Central memory CD8-positive, alpha-beta T cell (primary cell): ENCODE data around the gene NPHS1.

ENCODE experiments used
- ATAC-seq: fragments of 150-1000 bp; cut with Tn5 transposase; replicated peaks from 2 replicates; pipeline ENCODE4 v1.10.0; 2022; ENCODE audit warnings: mild to moderate bottlenecking, moderate FRiP score, moderate number of reproducible peaks; ENCODE audit not compliant: poor library complexity, severe bottlenecking; ENCODE audit errors: extremely low read depth
- DNase-seq, 2 donors: peaks; one replicate each; pipeline ENCODE4 v3.0.0; 2021; ENCODE audit warnings: low spot score in 2 of 2
- H3K27ac Mint-ChIP-seq: one replicate; pipeline ENCODE4 v1.8.0; 2022; ENCODE audit warnings: low read depth, mild to moderate bottlenecking, moderate library complexity, mixed read lengths
- H3K27me3 Mint-ChIP-seq: one replicate; pipeline ENCODE4 v1.8.0; 2022; ENCODE audit warnings: mixed read lengths
- H3K36me3 Mint-ChIP-seq: one replicate; pipeline ENCODE4 v1.8.0; 2022; ENCODE audit warnings: mild to moderate bottlenecking, moderate library complexity, mixed read lengths; ENCODE audit not compliant: insufficient read depth
- H3K4me1 Mint-ChIP-seq: one replicate; pipeline ENCODE4 v1.8.0; 2022; ENCODE audit warnings: mixed read lengths
- H3K4me3 Mint-ChIP-seq: one replicate; pipeline ENCODE4 v1.8.0; 2022; ENCODE audit warnings: mild to moderate bottlenecking, moderate library complexity, mixed read lengths
- H3K9me3 Mint-ChIP-seq: one replicate; pipeline ENCODE4 v1.8.0; 2022; ENCODE audit warnings: mixed read lengths

The NPHS1 gene

DNA sequence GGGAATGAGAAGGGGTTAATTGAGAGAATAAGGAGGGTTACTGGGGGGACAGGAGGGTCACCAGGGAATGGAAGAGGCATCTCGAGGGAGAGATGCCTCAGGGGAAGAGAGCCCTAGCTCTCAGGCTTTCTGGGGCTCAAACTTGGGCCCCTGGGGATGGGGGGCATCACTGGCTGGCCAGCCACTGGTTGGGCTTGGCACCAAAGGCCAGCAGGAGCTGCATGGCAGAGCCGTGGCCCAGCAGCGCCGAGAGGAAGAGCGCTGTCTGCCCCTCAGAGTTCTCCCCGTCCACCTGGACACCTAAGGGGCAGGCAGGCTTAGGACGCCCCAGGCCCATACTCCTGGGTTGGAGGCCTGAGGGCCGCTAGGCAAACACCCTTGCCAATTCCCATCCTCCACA is 59.4 kb downstream of the NPHS1 start:
- no peak overlapping the region for H3K4me3 Mint-ChIP-seq
- ATAC-seq (no peak), DNase-seq (no peak)
- peaks cover 8% of the 10 kb centered on the region for H3K4me1 Mint-ChIP-seq
- H3K9me3 Mint-ChIP-seq, result no peaks in the 10 kb centered on the region
- H3K27ac Mint-ChIP-seq, result no peak overlapping the region
- peaks cover 43% of the 10 kb centered on the region for H3K27me3 Mint-ChIP-seq
- peaks cover 2% of the 10 kb centered on the region for H3K36me3 Mint-ChIP-seq

DNA sequence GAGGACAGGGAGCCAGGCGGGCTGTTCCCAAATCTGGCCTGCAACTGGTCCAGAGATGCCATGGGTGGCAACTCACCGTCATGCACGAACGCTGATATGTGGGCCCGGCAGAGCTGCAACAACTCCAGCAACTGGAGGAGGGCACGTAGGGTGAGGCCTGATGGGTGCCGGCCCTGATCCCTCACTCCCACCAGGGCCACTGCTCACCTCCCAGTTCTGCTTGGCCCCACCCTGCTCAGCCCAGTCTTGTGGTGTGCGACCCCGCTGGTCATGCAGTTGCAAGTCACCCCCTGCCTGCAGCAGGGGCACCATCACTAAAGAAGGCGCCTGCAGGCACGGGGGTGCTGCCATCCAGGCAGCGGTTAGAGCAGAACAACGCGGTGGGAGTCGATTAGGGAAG is 60.0 kb downstream of the NPHS1 start:
- Mint-ChIP-seq H3K4me3 (no peak overlapping the region), H3K36me3 (peaks cover 2% of the 10 kb centered on the region), H3K9me3 (no peaks in the 10 kb centered on the region), H3K4me1 (peaks cover 7% of the 10 kb centered on the region), H3K27ac (no peak overlapping the region), H3K27me3 (peaks cover 39% of the 10 kb centered on the region)
- DNase-seq (no peak), ATAC-seq (no peak)

DNA sequence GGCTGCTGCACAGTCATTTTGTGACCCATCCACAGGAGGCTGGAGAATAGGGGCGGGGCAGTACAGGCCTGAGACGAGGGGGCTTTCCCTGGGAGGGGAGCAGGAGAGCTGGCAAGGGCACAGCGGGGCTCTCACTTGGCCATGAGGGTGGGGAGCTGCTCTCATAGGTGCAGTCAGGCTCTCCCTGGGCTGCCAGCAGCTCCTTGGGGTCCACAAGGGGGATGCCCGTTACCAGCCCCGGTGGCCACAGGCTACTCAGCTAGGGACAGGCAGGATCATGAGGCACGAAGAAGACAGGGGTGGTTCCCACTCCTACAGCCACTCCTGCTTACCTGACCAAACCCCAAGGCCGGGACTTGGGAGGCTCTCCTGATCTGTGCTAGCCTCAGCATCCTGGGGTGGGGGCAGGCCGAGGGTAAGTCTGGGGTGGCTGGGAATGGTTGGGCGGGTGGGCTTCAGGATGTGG is 60.5 kb downstream of the NPHS1 start:
- no peak overlapping the region for H3K27ac Mint-ChIP-seq
- peaks cover 3% of the 10 kb centered on the region for H3K4me1 Mint-ChIP-seq
- no peak overlapping the region for H3K4me3 Mint-ChIP-seq
- peaks cover 34% of the 10 kb centered on the region for H3K27me3 Mint-ChIP-seq
- no peaks in the 10 kb centered on the region for H3K9me3 Mint-ChIP-seq
- H3K36me3 Mint-ChIP-seq, result peaks cover 2% of the 10 kb centered on the region
- no peak for DNase-seq
- no peak for ATAC-seq

DNA sequence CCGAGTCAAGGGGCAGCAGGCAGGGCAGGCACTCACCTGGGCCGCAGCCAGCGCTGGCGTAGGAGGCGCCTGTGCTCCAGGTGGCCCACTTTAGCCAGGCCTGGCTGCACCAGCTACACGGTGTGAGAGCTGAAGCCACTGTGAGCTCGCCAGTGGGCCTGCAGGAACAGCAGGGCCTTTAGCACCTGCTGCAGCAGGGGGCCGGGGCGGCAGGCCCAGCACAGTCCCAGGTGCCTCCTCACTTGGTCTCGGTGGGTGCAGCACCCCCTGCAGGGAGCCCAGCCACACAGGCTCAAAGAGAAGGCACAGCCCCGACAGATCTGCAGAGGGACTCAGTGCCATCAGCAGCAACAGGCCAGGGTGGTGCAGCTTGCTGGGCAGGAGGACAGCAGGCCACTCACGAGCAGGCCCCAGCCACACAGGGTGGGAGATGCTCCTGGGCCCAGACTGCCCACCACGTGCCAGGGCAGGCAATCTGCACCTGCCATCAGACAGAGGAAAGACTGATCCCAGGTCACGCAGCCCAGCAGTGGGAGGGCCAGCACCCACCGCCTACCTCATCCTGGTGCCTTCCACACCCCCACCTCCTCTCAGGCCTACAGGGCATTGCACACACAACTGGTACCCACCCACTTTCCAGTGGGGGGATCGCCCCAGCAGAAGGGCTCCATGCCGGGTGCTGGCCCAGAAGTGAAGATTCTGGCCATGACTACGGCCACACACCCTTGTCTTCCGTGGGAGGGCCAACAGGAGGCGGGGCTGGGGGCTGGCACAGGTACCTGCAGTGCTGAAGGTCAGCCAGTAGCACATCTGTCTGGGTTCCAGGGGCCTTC is 61.1 kb downstream of the NPHS1 start:
- peaks cover 2% of the 10 kb centered on the region for H3K36me3 Mint-ChIP-seq
- H3K27me3 Mint-ChIP-seq, result peaks cover 28% of the 10 kb centered on the region
- no peak overlapping the region for H3K4me3 Mint-ChIP-seq
- H3K4me1 Mint-ChIP-seq, result no peaks in the 10 kb centered on the region
- H3K9me3 Mint-ChIP-seq, result no peaks in the 10 kb centered on the region
- no peak for ATAC-seq
- H3K27ac Mint-ChIP-seq, result no peak overlapping the region
- no peak for DNase-seq

- no peak for ATAC-seq
- Mint-ChIP-seq H3K9me3 (no peaks in the 10 kb centered on the region), H3K27ac (no peak overlapping the region)
These were observed 62.0 kb downstream of the NPHS1 start for GRCh38 chr19:35789978-35790944.

DNA sequence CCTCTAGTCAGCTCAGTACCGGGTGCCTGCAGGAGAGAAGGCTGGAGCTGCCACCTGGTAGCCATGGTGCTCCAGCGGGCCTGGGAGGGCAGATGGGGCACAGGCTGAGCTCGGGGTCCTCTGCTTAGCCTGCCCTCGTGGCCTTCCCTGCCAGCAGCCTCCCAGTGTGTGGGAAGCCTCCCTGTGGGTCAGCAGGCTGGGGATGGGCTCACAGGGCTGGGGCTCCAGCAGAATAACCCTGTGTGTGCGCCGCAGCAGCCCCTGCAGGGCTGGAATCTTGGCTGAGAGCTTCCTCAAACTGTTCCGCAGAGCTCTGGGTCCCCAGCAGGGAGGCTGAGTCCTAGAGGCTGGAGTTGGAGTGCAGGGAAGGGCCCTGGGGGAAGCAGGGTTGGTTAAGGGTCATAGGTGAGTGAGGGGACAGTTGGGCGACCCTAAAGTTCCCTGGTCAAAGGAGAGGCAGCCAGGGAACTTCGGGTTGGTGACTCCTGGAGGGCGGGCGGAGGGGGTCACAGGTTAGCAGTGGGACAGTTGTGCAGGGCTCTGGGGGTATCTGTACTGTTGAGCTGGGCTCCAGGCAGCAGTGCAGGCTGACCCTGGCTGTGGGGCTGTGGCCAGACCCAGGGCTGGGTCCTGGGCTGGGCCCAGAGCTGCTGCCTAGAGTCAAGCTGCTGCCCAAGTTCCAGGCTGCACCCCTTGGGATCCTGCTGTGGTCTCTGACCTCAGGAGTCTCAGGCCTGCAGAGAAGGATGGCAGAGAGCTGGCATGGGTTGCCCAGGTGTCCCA is 62.9 kb downstream of the NPHS1 start:
- no peak overlapping the region for H3K27ac Mint-ChIP-seq
- ATAC-seq (no peak), DNase-seq (no peak)
- peaks cover 22% of the 10 kb centered on the region for H3K27me3 Mint-ChIP-seq
- H3K9me3 Mint-ChIP-seq, result no peaks in the 10 kb centered on the region
- no peaks in the 10 kb centered on the region for H3K4me1 Mint-ChIP-seq
- no peak overlapping the region for H3K4me3 Mint-ChIP-seq
- peaks cover 2% of the 10 kb centered on the region for H3K36me3 Mint-ChIP-seq

More at GRCh38 chr19:35789978-35790944, 62.0 kb downstream of the NPHS1 start:
- Mint-ChIP-seq H3K36me3 (peaks cover 2% of the 10 kb centered on the region), H3K4me1 (no peaks in the 10 kb centered on the region), H3K27me3 (peaks cover 22% of the 10 kb centered on the region), H3K4me3 (no peak overlapping the region)
- no peak for DNase-seq

- H3K9me3 Mint-ChIP-seq, result no peaks in the 10 kb centered on the region
- no peak overlapping the region for H3K27ac Mint-ChIP-seq
- no peak overlapping the region for H3K4me3 Mint-ChIP-seq
- H3K4me1 Mint-ChIP-seq, result peaks cover 4% of the 10 kb centered on the region
- H3K27me3 Mint-ChIP-seq, result peaks cover 12% of the 10 kb centered on the region
- no peak for ATAC-seq
- H3K36me3 Mint-ChIP-seq, result peaks cover 3% of the 10 kb centered on the region
- no peak for DNase-seq
These were observed 63.9 kb downstream of the NPHS1 start for GRCh38 chr19:35788205-35788960.

DNA sequence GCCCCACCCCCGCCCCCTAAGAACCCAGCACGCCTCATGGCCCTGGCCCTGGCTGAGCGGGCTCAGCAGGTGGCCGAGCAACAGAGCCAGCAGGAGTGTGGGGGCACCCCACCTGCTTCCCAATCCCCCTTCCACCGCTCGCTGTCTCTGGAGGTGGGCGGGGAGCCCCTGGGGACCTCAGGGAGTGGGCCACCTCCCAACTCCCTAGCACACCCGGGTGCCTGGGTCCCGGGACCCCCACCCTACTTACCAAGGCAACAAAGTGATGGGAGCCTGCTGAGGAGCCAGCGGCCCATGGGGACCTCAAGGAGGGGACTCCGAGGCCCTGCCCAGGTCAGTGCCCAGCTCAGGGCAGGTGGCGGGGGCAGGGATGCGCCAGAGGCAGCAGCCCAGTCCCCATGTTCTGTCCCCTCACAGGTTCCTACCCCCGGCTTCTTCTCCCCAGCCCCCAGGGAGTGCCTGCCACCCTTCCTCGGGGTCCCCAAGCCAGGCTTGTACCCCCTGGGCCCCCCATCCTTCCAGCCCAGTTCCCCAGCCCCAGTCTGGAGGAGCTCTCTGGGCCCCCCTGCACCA is 65.0 kb downstream of the NPHS1 start:
- Mint-ChIP-seq H3K9me3 (no peaks in the 10 kb centered on the region), H3K4me1 (peaks cover 8% of the 10 kb centered on the region), H3K27me3 (peaks cover 3% of the 10 kb centered on the region), H3K4me3 (no peak overlapping the region), H3K27ac (no peak overlapping the region), H3K36me3 (peaks cover 3% of the 10 kb centered on the region)
- no peak for ATAC-seq
- no peak for DNase-seq

DNA sequence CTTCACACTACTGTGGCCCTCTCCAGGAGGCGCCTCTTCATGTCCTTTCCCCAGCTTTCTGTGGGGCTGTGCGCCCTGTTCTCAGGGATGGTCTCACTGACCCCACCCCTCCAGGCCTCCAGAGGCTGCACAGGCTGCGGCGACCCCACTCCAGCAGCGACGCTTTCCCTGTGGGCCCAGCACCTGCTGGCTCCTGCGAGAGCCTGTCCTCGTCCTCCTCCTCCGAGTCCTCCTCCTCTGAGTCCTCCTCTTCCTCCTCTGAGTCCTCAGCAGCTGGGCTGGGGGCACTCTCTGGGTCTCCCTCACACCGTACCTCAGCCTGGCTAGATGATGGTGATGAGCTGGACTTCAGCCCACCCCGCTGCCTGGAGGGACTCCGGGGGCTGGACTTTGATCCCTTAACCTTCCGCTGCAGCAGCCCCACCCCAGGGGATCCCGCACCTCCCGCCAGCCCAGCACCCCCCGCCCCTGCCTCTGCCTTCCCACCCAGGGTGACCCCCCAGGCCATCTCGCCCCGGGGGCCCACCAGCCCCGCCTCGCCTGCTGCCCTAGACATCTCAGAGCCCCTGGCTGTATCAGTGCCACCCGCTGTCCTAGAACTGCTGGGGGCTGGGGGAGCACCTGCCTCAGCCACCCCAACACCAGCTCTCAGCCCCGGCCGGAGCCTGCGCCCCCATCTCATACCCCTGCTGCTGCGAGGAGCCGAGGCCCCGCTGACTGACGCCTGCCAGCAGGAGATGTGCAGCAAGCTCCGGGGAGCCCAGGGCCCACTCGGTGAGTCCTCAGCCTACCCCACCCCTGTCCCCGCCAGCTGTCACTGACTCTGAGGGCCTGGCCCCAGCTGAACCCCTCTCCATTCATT is 65.8 kb downstream of the NPHS1 start:
- no peak for ATAC-seq
- H3K36me3 Mint-ChIP-seq, result peaks cover 3% of the 10 kb centered on the region
- no peaks in the 10 kb centered on the region for H3K9me3 Mint-ChIP-seq
- no peak overlapping the region for H3K4me3 Mint-ChIP-seq
- H3K27ac Mint-ChIP-seq, result no peak overlapping the region
- DNase-seq, result no peak
- H3K4me1 Mint-ChIP-seq, result peaks cover 8% of the 10 kb centered on the region
- no peaks in the 10 kb centered on the region for H3K27me3 Mint-ChIP-seq

DNA sequence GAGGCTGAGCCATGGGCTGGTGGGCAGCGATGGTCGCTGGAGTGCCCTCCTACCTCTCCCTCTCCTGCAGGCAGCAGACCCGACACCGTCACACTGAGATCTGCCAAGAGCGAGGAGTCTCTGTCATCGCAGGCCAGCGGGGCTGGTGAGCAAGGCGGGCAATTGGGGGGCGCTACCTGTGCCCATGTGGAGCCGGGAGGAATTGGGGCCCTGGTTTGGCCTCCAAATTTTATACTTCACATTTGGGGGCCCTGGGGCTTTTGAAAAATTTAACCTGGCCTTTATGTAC is 67.0 kb downstream of the NPHS1 start:
- Mint-ChIP-seq H3K36me3 (peaks cover 3% of the 10 kb centered on the region), H3K4me3 (no peak overlapping the region), H3K27me3 (no peaks in the 10 kb centered on the region), H3K9me3 (no peaks in the 10 kb centered on the region), H3K4me1 (peaks cover 8% of the 10 kb centered on the region), H3K27ac (no peak overlapping the region)
- DNase-seq, result no peak
- no peak for ATAC-seq
